Measurements from ENCODE around the gene ATP2B2. TPM values are rescaled to one million over a fixed set of nuclear protein-coding genes. Genes with fewer than 3 reads are reported as not detected.

The ATP2B2 gene
- total and polyA plus RNA-seq, 2 experiments from 2014 or later = 0.42 to 0.63 TPM

GRCh38 chr3:10474847-10475246 is 30.5 kb downstream of the ATP2B2 start:
- no peaks in the 10 kb centered on the region for H3K36me3 ChIP-seq (ENCODE audit: insufficient read depth)
- no peaks in the 10 kb centered on the region for H3K9me2 ChIP-seq (ENCODE audit: insufficient read depth)
- H3K4me1 Mint-ChIP-seq = peaks cover 18% of the 10 kb centered on the region
- H3K36me3 Mint-ChIP-seq (ENCODE audit: low read depth) = no peaks in the 10 kb centered on the region; the same call in 2 of the 3 replicates
- H3F3A ChIP-seq (replicated peaks; ENCODE audit: low read depth) = no peaks in the 10 kb centered on the region
- TF ChIP-seq, protein P1, sequence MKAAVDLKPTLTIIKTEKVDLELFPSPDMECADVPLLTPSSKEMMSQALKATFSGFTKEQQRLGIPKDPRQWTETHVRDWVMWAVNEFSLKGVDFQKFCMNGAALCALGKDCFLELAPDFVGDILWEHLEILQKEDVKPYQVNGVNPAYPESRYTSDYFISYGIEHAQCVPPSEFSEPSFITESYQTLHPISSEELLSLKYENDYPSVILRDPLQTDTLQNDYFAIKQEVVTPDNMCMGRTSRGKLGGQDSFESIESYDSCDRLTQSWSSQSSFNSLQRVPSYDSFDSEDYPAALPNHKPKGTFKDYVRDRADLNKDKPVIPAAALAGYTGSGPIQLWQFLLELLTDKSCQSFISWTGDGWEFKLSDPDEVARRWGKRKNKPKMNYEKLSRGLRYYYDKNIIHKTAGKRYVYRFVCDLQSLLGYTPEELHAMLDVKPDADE (IDR thresholded peaks at IDR 0.05) = no peak
- TF ChIP-seq ZNF331 (CRISPR knock-in tag; IDR thresholded peaks at IDR 0.05; ENCODE audit: low read depth) = no peak
- no peak for TF ChIP-seq CREB1 (CRISPR knock-in tag; IDR thresholded peaks at IDR 0.05; ENCODE audit: low read depth)
- TF ChIP-seq REST (IDR thresholded peaks at IDR 0.05; ENCODE audit: unreplicated experiment) = no peak
- no peak for TF ChIP-seq EZH2 (IDR thresholded peaks at IDR 0.05; ENCODE audit: low read depth, unreplicated experiment)
- TF ChIP-seq EZH2phosphoT487 (IDR thresholded peaks at IDR 0.05; ENCODE audit: unreplicated experiment) = no peak
- TF ChIP-seq JUNB (IDR thresholded peaks at IDR 0.05; ENCODE audit: unreplicated experiment) = no peak
- TF ChIP-seq ZNF462 (CRISPR knock-in tag; IDR thresholded peaks at IDR 0.05) = no peak
- TF ChIP-seq ZNF114 (CRISPR knock-in tag; IDR thresholded peaks at IDR 0.05) = no peak
- no peak for TF ChIP-seq NANOG (IDR thresholded peaks at IDR 0.05; ENCODE audit: borderline replicate concordance)
- no peak for TF ChIP-seq POLR2AphosphoS5 (IDR thresholded peaks at IDR 0.05; ENCODE audit: low read depth)
- TF ChIP-seq STAT1 (IDR thresholded peaks at IDR 0.05; ENCODE audit: unreplicated experiment) = no peak
- TF ChIP-seq, protein P2, sequence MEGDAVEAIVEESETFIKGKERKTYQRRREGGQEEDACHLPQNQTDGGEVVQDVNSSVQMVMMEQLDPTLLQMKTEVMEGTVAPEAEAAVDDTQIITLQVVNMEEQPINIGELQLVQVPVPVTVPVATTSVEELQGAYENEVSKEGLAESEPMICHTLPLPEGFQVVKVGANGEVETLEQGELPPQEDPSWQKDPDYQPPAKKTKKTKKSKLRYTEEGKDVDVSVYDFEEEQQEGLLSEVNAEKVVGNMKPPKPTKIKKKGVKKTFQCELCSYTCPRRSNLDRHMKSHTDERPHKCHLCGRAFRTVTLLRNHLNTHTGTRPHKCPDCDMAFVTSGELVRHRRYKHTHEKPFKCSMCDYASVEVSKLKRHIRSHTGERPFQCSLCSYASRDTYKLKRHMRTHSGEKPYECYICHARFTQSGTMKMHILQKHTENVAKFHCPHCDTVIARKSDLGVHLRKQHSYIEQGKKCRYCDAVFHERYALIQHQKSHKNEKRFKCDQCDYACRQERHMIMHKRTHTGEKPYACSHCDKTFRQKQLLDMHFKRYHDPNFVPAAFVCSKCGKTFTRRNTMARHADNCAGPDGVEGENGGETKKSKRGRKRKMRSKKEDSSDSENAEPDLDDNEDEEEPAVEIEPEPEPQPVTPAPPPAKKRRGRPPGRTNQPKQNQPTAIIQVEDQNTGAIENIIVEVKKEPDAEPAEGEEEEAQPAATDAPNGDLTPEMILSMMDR (conservative IDR thresholded peaks at IDR 0.05; ENCODE audit: low read depth in 2 of 2) = no peak
- no peak overlapping the region for H3K27ac Mint-ChIP-seq
- no peak overlapping the region for H3K27ac ChIP-seq (ENCODE audit: low read depth)
- no peak overlapping the region for H3K4me3 Mint-ChIP-seq
- H3K79me2 ChIP-seq (replicated peaks; ENCODE audit: insufficient read depth) = no peaks in the 10 kb centered on the region
- no peak overlapping the region for H2AFZ ChIP-seq
- peaks cover 6% of the 10 kb centered on the region for H3K27me3 Mint-ChIP-seq (ENCODE audit: insufficient read depth, low read depth, poor library complexity)
- H3K27me3 ChIP-seq (ENCODE audit: insufficient read depth) = no peaks in the 10 kb centered on the region
- no peak overlapping the region for H3K4me2 ChIP-seq
- DNase-seq (ENCODE audit: low spot score) (no peak), ATAC-seq (no peak)
- H4K20me1 ChIP-seq (replicated peaks; ENCODE audit: insufficient read depth) = no peaks in the 10 kb centered on the region
- H3K4me3 ChIP-seq = no peak overlapping the region
- peaks cover 14% of the 10 kb centered on the region; the same call in 1 of the 2 replicates for H3K4me1 ChIP-seq (ENCODE audit: insufficient read depth)
- H3K9me3 Mint-ChIP-seq = peaks cover 8% of the 10 kb centered on the region; the same call in 2 of the 3 replicates

All from GM23338 (cell line).